ENCODE results near the gene EDEM1.

GRCh38 chr3:5162102-5162501 is 25.4 kb upstream of the EDEM1 start:
- TF ChIP-seq, protein P1, sequence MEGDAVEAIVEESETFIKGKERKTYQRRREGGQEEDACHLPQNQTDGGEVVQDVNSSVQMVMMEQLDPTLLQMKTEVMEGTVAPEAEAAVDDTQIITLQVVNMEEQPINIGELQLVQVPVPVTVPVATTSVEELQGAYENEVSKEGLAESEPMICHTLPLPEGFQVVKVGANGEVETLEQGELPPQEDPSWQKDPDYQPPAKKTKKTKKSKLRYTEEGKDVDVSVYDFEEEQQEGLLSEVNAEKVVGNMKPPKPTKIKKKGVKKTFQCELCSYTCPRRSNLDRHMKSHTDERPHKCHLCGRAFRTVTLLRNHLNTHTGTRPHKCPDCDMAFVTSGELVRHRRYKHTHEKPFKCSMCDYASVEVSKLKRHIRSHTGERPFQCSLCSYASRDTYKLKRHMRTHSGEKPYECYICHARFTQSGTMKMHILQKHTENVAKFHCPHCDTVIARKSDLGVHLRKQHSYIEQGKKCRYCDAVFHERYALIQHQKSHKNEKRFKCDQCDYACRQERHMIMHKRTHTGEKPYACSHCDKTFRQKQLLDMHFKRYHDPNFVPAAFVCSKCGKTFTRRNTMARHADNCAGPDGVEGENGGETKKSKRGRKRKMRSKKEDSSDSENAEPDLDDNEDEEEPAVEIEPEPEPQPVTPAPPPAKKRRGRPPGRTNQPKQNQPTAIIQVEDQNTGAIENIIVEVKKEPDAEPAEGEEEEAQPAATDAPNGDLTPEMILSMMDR (conservative IDR thresholded peaks at IDR 0.05; ENCODE audit: low read length), result no peak
- TF ChIP-seq EZH2phosphoT487 (IDR thresholded peaks at IDR 0.05; ENCODE audit: borderline replicate concordance), result no peak
